Retinal pigment epithelial cell (primary cell): ENCODE measurements around the gene TLE2.
A peak's percentile ranks its signal among the peaks of the same experiment; 100 is the strongest.

Experiments
- DNase-seq: peaks from one replicate; pipeline ENCODE4 v3.0.0-alpha.2; 2010; ENCODE audit warnings: low read depth
- H3K4me3 ChIP-seq: 2 replicates; pipeline ENCODE4 v1.5.1; 2011; ENCODE audit warnings: mild to moderate bottlenecking, low read length, control low read depth, moderate library complexity
- CTCF ChIP-seq: conservative IDR thresholded peaks from 2 replicates; pipeline ENCODE4 v1.5.1; 2011; ENCODE audit warnings: low read depth, low read length, control low read depth, inconsistent platforms

TLE2 gene

GRCh38 chr19:2989236-2989946 is 39.7 kb downstream of the TLE2 start:
- no peak for DNase-seq
- TF ChIP-seq CTCF, result no peak
- H3K4me3 ChIP-seq, result no peak overlapping the region

GRCh38 chr19:2988568-2988967 is 40.5 kb downstream of the TLE2 start:
- no peak for TF ChIP-seq CTCF
- no peak for DNase-seq
- no peak overlapping the region for H3K4me3 ChIP-seq

- no peak for DNase-seq
- no peak overlapping the region for H3K4me3 ChIP-seq
- no peak for TF ChIP-seq CTCF
Observed at GRCh38 chr19:2987797-2988196, 41.3 kb downstream of the TLE2 start.

- no peak for TF ChIP-seq CTCF
- no peak overlapping the region for H3K4me3 ChIP-seq
- DNase-seq, result no peak
Observed at GRCh38 chr19:2986951-2987524, 42.0 kb downstream of the TLE2 start.

GRCh38 chr19:2984215-2984528 is 44.9 kb downstream of the TLE2 start:
- no peak for DNase-seq
- peak overlapping the region; percentile 19 for H3K4me3 ChIP-seq
- no peak for TF ChIP-seq CTCF

GRCh38 chr19:2983351-2984214 is 45.5 kb downstream of the TLE2 start:
- peak overlapping the region; percentile 19 for H3K4me3 ChIP-seq
- no peak for DNase-seq
- TF ChIP-seq CTCF, result no peak
